Choroid plexus epithelial cell (primary cell): Measurements from ENCODE around the gene RAB15.
A peak's percentile ranks its signal among the peaks of the same experiment; 100 is the strongest.

Source experiments
- DNase-seq: peaks from one replicate; pipeline ENCODE4 v3.0.0-alpha.2; 2010; ENCODE audit warnings: low read depth
- H3K4me3 ChIP-seq: 2 replicates; pipeline ENCODE4 v1.5.1; 2011; ENCODE audit warnings: low read depth, mild to moderate bottlenecking, control low read depth, low read length, moderate library complexity
- TF ChIP-seq, protein P1 (sequence below): conservative IDR thresholded peaks from 2 replicates; pipeline ENCODE4 v1.5.1; 2011; ENCODE audit warnings: low read depth, mild to moderate bottlenecking, control low read depth, inconsistent platforms, low read length, moderate library complexity

Gene RAB15

DNA sequence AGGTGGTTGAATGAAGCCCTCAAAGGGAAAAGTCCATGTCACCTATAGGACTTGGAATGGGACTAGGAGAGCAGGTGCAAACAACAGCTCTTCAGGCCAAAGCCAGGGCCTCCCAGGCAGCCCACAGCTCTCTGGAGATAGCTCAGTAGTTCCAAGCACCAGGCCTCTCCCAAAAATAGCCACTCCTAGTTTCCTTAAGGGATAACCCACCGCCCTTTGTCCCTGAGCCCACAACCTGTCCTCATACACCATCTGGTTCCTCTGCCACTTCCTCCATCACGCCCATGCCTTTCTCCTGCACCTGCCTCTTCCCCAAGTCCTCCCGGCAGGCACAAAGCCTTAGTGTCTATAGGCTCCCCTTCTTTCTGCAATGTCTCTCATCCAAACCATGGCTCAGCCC is 2.1 kb downstream of the RAB15 start:
- no peak for DNase-seq
- TF ChIP-seq, protein P1, sequence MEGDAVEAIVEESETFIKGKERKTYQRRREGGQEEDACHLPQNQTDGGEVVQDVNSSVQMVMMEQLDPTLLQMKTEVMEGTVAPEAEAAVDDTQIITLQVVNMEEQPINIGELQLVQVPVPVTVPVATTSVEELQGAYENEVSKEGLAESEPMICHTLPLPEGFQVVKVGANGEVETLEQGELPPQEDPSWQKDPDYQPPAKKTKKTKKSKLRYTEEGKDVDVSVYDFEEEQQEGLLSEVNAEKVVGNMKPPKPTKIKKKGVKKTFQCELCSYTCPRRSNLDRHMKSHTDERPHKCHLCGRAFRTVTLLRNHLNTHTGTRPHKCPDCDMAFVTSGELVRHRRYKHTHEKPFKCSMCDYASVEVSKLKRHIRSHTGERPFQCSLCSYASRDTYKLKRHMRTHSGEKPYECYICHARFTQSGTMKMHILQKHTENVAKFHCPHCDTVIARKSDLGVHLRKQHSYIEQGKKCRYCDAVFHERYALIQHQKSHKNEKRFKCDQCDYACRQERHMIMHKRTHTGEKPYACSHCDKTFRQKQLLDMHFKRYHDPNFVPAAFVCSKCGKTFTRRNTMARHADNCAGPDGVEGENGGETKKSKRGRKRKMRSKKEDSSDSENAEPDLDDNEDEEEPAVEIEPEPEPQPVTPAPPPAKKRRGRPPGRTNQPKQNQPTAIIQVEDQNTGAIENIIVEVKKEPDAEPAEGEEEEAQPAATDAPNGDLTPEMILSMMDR: no peak
- no peak overlapping the region for H3K4me3 ChIP-seq

DNA sequence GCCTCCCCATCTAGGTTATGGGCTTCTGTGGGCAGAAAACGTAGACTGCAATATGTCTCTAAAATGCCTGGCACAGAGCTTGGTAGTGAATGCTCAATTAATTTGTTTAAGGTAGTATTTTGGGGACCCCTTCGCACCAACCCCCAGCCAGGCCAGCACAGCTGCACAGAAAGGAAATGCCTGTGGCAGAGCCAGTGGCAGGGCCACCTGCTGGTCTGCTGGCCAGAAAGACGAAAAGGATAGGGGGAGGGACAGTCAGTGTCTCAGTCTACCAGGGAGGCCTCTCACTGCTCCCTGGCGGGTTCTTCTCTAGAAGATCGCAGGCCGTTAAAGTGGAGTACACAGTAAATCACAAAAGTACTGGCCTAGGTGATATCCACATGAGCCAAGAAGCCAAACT is 3.5 kb downstream of the RAB15 start:
- H3K4me3 ChIP-seq: no peak overlapping the region
- TF ChIP-seq, protein P1: peak; percentile 21

GRCh38 chr14:64968167-64968566 is 4.0 kb downstream of the RAB15 start:
- TF ChIP-seq, protein P1: no peak
- H3K4me3 ChIP-seq: no peak overlapping the region
- DNase-seq: peak; percentile 34

More for the DNA sequence above, 3.5 kb downstream of the RAB15 start:
- DNase-seq: peak; percentile 60

DNA sequence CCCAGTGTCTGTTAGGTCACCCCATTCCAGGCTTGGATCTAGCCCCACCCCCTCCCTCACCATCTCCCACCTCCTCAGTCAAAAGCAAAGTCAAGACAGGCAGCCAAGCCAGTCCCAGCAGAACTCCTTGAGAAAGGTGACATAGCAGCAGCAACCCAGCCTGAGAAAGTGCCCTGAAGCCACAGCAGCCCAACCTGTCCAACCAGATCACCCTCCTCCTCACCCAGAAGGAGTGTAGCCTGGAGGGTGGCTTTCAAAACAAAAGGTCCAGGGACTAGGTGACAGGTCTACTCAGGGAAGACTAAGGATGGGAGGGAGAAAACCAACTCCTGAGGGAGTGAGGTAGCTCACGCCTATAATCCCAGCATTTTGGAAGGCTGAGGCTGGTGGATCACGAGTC is 5.2 kb downstream of the RAB15 start:
- TF ChIP-seq, protein P1: no peak
- no peak for DNase-seq
- H3K4me3 ChIP-seq: no peak overlapping the region

GRCh38 chr14:64965356-64966000 is 6.7 kb downstream of the RAB15 start:
- no peak for DNase-seq
- TF ChIP-seq, protein P1: no peak
- H3K4me3 ChIP-seq: no peak overlapping the region

GRCh38 chr14:64963611-64964010 is 8.5 kb downstream of the RAB15 start:
- no peak for DNase-seq

More at GRCh38 chr14:64963611-64964010, 8.5 kb downstream of the RAB15 start:
- no peak overlapping the region for H3K4me3 ChIP-seq
- TF ChIP-seq, protein P1: peak; percentile 11
